ENCODE results near the gene ACER1.

GRCh38 chr19:6272913-6273600, 60.4 kb downstream of the ACER1 start:
- no peak for TF ChIP-seq POLR2A (IDR thresholded peaks at IDR 0.05)
- no peak for TF ChIP-seq CTCF (IDR thresholded peaks at IDR 0.05)

All from prostate gland (tissue), 2 donors.